Ammon's horn (tissue), 1 donor: ENCODE data around the gene ZNF385D.

Experiments
- DNase-seq: peaks from one replicate; pipeline ENCODE4 v3.0.0-alpha.2; 2016; ENCODE audit warnings: low spot score

The ZNF385D gene

GRCh38 chr3:21670386-21670785 is 80.6 kb downstream of the ZNF385D start:
- DNase-seq = no peak

- no peak for DNase-seq
These were observed 83.0 kb downstream of the ZNF385D start for GRCh38 chr3:21668012-21668411.

GRCh38 chr3:21665444-21666100 is 85.4 kb downstream of the ZNF385D start:
- DNase-seq = no peak

- DNase-seq = no peak
These were observed 86.0 kb downstream of the ZNF385D start for GRCh38 chr3:21664996-21665395.

- no peak for DNase-seq
These were observed 88.6 kb downstream of the ZNF385D start for GRCh38 chr3:21662403-21662802.

GRCh38 chr3:21654662-21655061 is 96.3 kb downstream of the ZNF385D start:
- DNase-seq = no peak

- DNase-seq = no peak
These were observed 96.8 kb downstream of the ZNF385D start for GRCh38 chr3:21654241-21654640.

- DNase-seq = no peak
These were observed 101.5 kb downstream of the ZNF385D start for GRCh38 chr3:21649519-21649918.

- DNase-seq = no peak
These were observed 103.0 kb downstream of the ZNF385D start for GRCh38 chr3:21647961-21648360.

GRCh38 chr3:21645121-21645897 is 105.7 kb downstream of the ZNF385D start:
- peak; percentile 26 for DNase-seq

GRCh38 chr3:21644268-21644667 is 106.7 kb downstream of the ZNF385D start:
- no peak for DNase-seq

GRCh38 chr3:21643752-21644151 is 107.3 kb downstream of the ZNF385D start:
- DNase-seq = no peak

GRCh38 chr3:21642433-21642832 is 108.6 kb downstream of the ZNF385D start:
- DNase-seq = no peak

- DNase-seq = no peak
These were observed 109.1 kb downstream of the ZNF385D start for GRCh38 chr3:21641959-21642358.

GRCh38 chr3:21638488-21638887 is 112.5 kb downstream of the ZNF385D start:
- DNase-seq = no peak

- no peak for DNase-seq
These were observed 116.9 kb downstream of the ZNF385D start for GRCh38 chr3:21634112-21634511.

GRCh38 chr3:21624524-21624923 is 126.5 kb downstream of the ZNF385D start:
- no peak for DNase-seq

- DNase-seq = no peak
These were observed 129.8 kb downstream of the ZNF385D start for GRCh38 chr3:21621181-21621651.

GRCh38 chr3:21620511-21621155 is 130.4 kb downstream of the ZNF385D start:
- no peak for DNase-seq

- DNase-seq = no peak
These were observed 132.3 kb downstream of the ZNF385D start for GRCh38 chr3:21618695-21619094.

- DNase-seq = no peak
These were observed 137.5 kb downstream of the ZNF385D start for GRCh38 chr3:21613372-21614070.

GRCh38 chr3:21601178-21601577 is 149.8 kb downstream of the ZNF385D start:
- DNase-seq = no peak
